CD4-positive, alpha-beta T cell treated with Interferon alpha-2 for 1 hour (primary cell): ENCODE results near the gene SLC25A51.
"Not testable (repeated sequence)": the region's sequence is repeated elsewhere in the genome, so short reads cannot be mapped to it uniquely, and the experiment has no call there.

Experiments
- DNase-seq, 2 donors: peaks; one replicate each; pipeline ENCODE4 v3.0.0-alpha.2; 2020 to 2022

SLC25A51 gene

GRCh38 chr9:37899041-37899440 lies 4.9 kb downstream of the SLC25A51 start:
- no peak for DNase-seq

GRCh38 chr9:37897665-37898064 lies 6.3 kb downstream of the SLC25A51 start:
- DNase-seq: no peak

GRCh38 chr9:37892063-37892462 lies 11.9 kb downstream of the SLC25A51 start:
- DNase-seq: no peak

- not testable (repeated sequence) for DNase-seq
Measured at GRCh38 chr9:37891042-37891441, 12.9 kb downstream of the SLC25A51 start.

- DNase-seq: no peak
Measured at GRCh38 chr9:37889536-37889935, 14.4 kb downstream of the SLC25A51 start.

GRCh38 chr9:37887977-37888583 lies 15.8 kb downstream of the SLC25A51 start:
- not testable (repeated sequence) for DNase-seq

- DNase-seq: no peak
Measured at GRCh38 chr9:37880916-37881479, 22.9 kb downstream of the SLC25A51 start.

GRCh38 chr9:37876376-37876775 lies 27.6 kb downstream of the SLC25A51 start:
- DNase-seq: no peak

- no peak for DNase-seq
Measured at GRCh38 chr9:37873955-37874354, 30.0 kb downstream of the SLC25A51 start.

- no peak for DNase-seq
Measured at GRCh38 chr9:37870799-37871176, 33.1 kb downstream of the SLC25A51 start.

- DNase-seq: no peak
Measured at GRCh38 chr9:37870081-37870798, 33.7 kb downstream of the SLC25A51 start.

- no peak for DNase-seq
Measured at GRCh38 chr9:37862530-37862929, 41.4 kb downstream of the SLC25A51 start.

GRCh38 chr9:37859043-37859442 lies 44.9 kb downstream of the SLC25A51 start:
- no peak for DNase-seq

GRCh38 chr9:37856551-37856950 lies 47.4 kb downstream of the SLC25A51 start:
- no peak for DNase-seq

GRCh38 chr9:37852222-37852621 lies 51.7 kb downstream of the SLC25A51 start:
- DNase-seq: no peak

GRCh38 chr9:37840560-37841194 lies 63.2 kb downstream of the SLC25A51 start:
- DNase-seq: no peak

- no peak for DNase-seq
Measured at GRCh38 chr9:37839496-37840461, 64.1 kb downstream of the SLC25A51 start.
